AG09309 (cell line): Measurements from ENCODE around the gene LRRC9.

Source experiments
- DNase-seq: peaks from one replicate; pipeline ENCODE4 v3.0.0-alpha.2; 2010; ENCODE audit warnings: low read depth
- H3K4me3 ChIP-seq: 2 replicates; pipeline ENCODE4 v1.5.1; 2011; ENCODE audit warnings: mild to moderate bottlenecking, low read depth, low read length, moderate library complexity; ENCODE audit not compliant: control insufficient read depth
- TF ChIP-seq, protein P1 (sequence below): IDR thresholded peaks from 2 replicates; pipeline ENCODE4 v1.5.1; 2011; ENCODE audit warnings: mild to moderate bottlenecking, low read depth, low read length, inconsistent platforms; ENCODE audit not compliant: insufficient read depth, control insufficient read depth; ENCODE audit errors: missing control alignments

LRRC9 gene

DNA sequence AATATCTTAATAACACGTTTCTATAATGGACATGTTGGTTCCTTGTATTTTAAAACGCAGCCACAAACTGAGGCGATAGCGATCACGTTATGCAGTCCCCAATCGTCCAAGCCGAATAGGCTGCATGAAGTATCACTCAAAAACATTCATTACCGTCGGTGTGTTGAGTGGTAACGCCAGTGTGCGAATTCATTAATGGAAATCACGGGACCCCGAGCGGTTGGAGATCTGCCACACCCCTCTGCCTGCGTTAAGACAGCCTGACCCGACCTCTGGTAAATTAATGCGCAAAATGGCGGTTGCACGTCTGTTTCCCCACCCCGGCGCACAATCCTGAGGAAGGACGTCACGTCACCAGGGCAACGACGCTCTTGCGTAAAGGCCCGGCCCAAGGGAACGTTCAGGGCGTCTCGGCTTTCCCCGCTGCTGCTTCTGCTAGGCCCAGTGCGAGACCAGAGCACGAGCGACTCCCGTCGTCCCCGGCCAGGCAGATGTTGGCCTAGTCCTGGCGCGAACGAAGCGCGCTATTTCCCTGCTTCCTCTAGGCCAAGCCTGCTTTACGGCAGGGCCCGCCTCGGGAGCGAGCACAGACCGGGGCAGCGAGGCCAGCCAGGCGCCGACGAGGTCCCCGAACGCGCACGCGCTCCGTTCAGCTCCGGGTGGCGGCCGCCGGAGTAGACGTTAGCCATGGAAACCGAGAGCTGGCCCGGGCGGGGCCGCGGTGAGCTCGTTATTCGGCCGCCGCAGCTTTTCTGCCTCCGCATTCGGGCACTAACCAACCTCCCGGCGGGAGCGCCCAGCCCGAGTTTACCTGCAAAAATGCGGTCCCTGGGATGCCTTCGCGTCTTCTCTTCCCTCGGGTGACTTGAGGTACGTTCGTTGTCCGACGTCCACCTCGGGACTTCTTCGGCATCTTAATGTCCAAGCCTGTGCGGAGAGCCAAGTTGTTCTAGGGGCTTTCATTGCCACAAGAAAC is 171.9 kb downstream of the LRRC9 start, which contains the start of gene PCNX4:
Gene PCNX4 (plus strand): TSS at position 374 of the 976 bp plus-strand sequence. CDS start 15,716 bp downstream, outside the sequence.
- H3K4me3 ChIP-seq, result peak within 1 kb of the TSS; percentile 92
- TF ChIP-seq, protein P1, sequence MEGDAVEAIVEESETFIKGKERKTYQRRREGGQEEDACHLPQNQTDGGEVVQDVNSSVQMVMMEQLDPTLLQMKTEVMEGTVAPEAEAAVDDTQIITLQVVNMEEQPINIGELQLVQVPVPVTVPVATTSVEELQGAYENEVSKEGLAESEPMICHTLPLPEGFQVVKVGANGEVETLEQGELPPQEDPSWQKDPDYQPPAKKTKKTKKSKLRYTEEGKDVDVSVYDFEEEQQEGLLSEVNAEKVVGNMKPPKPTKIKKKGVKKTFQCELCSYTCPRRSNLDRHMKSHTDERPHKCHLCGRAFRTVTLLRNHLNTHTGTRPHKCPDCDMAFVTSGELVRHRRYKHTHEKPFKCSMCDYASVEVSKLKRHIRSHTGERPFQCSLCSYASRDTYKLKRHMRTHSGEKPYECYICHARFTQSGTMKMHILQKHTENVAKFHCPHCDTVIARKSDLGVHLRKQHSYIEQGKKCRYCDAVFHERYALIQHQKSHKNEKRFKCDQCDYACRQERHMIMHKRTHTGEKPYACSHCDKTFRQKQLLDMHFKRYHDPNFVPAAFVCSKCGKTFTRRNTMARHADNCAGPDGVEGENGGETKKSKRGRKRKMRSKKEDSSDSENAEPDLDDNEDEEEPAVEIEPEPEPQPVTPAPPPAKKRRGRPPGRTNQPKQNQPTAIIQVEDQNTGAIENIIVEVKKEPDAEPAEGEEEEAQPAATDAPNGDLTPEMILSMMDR, result no peak
- peak; percentile 94 for DNase-seq

DNA sequence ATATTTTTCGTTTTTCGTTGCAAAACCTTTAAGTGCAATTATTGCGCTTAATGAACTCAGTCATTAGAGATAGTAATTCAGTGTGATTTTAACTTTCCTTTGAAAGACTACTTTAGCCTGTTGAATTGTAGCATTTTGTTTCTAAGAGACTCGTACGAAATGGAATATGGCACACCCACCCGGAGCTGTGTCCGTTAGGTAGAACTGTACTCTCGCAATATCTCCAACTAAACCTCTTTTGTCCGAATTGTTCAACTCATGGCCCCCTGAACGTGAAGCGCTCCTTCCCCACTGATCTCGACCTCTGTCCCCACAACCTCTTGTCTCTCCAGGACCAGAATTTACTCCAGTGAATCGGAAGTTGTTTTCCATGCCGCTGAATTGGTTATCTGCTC is 172.6 kb downstream of the LRRC9 start:
- TF ChIP-seq, protein P1, result no peak

DNA sequence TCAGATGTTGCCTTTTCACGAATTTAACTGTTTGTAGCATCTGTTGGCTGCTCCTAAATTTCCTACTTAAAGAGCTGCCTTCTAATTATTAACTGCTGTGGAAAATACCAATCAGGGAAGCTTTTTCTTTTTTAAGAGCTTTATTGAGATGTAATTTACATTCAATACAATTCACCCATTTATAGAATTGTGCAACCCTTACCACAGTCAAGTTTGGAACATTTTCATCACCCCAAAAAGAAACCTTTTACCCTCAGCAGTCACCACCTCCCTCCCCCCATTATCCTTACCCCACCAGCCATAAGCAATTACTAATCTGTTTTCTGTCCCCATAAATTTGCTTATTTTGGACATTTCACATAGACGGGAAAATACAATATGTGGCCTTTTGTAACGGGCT is 173.1 kb downstream of the LRRC9 start:
- TF ChIP-seq, protein P1, result no peak
- peak overlapping the region; percentile 92 for H3K4me3 ChIP-seq
- no peak for DNase-seq

More for the DNA sequence above, 172.6 kb downstream of the LRRC9 start:
- no peak for DNase-seq
- H3K4me3 ChIP-seq, result peak overlapping the region; percentile 92

DNA sequence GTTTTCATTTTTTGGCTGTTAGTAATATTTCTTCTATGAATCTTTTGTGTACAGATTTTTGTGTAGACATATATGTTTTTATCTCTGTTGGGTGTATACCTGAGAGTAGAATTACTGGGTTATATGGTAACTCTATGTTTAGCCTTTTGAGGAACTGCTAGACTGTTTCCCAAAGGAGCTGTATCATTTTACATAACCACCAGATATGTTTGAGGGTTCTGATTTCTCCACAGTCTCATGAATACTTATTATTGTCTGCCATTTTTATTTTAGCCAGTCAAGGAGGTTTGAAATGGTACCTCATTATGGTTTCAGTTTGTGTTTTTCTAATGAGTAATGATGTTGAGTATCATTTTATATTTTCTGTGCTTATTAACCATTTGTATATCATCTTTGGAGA is 173.7 kb downstream of the LRRC9 start:
- TF ChIP-seq, protein P1, result no peak
- no peak for DNase-seq
- H3K4me3 ChIP-seq, result peak overlapping the region; percentile 92

DNA sequence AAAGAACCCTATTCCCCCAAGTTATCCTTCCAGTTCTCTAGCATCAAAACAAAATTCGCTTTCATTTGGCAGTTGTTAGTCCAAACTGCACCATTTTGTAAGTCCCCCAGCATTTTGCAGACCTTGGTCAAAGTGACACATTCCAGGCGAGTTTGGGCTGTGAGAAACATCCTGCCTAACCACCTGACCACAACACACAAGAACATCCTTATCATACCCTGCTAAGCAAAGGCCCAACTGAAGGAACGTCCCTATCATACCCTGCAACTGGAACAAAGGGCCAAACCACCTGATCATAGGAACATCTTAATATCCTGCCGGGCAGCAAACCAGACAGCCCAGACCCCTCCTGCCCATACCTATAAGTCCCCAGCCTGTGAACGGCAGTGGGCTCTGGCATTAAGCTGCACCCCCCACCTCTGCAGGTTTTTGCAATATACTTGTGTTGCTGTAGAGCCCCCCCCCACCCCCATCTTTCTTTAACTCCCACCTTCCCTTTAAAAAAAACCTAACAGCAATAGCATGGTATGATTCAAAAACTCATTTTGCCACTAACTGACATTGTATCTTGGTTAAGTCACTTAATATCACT is 174.5 kb downstream of the LRRC9 start:
- TF ChIP-seq, protein P1, result no peak
- DNase-seq, result no peak
- H3K4me3 ChIP-seq, result no peak overlapping the region; the same call in 1 of the 2 replicates

DNA sequence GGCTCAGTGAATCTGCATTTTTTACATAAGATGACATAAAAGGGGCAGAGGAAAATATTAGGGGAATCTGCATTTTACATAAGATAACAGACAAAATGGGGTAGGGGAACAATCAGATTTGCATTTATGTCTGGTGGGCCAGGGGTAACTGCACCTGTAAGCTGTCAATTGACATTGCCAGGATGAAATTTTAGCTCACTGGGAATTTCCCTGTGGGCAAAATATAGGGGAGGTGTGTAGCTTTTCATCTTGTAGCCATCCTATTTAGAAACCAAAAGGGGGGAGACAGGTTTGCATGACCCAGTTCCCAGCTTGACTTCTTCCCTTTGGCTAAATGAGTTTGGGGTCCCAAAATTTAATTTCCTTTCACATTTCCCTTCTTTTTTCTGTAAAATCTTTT is 175.3 kb downstream of the LRRC9 start:
- no peak for DNase-seq
- no peak overlapping the region for H3K4me3 ChIP-seq

More for the DNA sequence above, 175.3 kb downstream of the LRRC9 start:
- TF ChIP-seq, protein P1, result no peak
